HG02798 (cell line): Measurements from ENCODE around the gene GSE1.

Experiments used
- ATAC-seq: cut with Tn5 transposase; IDR thresholded peaks from one replicate; pipeline ENCODE4 v1.9.1; 2021; ENCODE audit warnings: mild to moderate bottlenecking; ENCODE audit not compliant: unreplicated experiment, poor library complexity

Gene GSE1

GRCh38 chr16:85641776-85642176 is 28.7 kb downstream of the GSE1 start:
- ATAC-seq = no peak

DNA sequence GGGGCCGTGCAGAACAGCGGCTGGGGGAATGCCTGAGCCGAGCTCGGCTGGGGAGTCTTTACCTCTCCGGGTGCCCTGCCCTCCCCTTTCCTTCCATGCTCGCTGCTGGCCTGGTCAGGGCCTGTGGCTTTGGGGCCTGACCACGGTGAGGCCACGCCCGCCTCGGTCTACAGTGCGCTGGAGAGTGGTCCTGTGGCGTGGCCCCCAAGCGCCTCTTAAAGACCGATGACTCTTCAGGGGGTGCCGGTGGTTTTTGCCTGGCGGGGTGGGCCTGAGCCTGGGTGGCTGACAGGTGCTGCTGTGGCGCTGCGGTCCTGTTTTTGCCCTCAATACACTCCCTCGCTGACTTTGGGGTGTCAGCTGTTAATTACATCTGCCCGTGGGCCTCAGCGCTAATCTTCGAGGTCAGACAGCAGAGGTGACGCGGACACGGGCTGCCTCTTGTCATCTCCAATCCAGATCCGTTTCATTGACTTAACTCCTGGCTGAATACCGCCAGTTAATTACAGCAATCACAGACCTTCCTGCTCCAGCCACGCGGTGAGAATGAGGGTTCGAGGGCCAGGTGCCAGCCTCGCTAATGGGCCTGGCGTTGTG is 29.7 kb downstream of the GSE1 start:
- no peak for ATAC-seq

- ATAC-seq = no peak
Observed at GRCh38 chr16:85643631-85644030, 30.5 kb downstream of the GSE1 start.

GRCh38 chr16:85644093-85644712 is 31.1 kb downstream of the GSE1 start:
- no peak for ATAC-seq

GRCh38 chr16:85645021-85645589 is 32.0 kb downstream of the GSE1 start:
- no peak for ATAC-seq

DNA sequence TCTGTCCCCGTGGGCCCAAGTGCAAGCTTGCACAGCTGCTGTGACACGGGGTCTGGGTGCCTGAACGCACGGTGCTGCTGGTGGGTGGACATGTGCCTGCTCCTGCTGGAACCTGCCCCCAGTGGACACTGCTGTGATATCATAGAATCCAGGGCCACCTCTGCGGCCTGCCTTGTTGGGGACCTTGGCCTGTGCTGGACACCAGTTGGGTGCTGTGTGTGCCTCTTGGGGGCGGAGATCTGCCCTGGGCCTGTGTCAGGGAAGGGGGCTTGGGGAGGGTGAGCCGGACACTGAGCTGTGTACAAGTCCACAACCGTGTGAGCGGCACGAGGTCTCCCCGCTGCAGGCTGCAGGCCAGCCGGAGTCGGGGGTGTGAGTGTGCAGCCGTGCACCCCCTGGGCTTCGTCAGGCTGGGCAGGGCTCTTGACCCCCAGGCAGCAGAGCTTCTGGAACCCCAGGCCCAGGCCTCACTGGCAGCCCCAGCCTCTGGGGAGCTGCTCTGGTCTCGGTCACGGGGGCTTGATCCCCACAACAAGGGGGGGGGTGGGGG is 33.3 kb downstream of the GSE1 start:
- no peak for ATAC-seq

GRCh38 chr16:85646976-85647375 is 33.9 kb downstream of the GSE1 start:
- ATAC-seq = no peak

GRCh38 chr16:85648070-85648714 is 35.1 kb downstream of the GSE1 start:
- ATAC-seq = no peak

DNA sequence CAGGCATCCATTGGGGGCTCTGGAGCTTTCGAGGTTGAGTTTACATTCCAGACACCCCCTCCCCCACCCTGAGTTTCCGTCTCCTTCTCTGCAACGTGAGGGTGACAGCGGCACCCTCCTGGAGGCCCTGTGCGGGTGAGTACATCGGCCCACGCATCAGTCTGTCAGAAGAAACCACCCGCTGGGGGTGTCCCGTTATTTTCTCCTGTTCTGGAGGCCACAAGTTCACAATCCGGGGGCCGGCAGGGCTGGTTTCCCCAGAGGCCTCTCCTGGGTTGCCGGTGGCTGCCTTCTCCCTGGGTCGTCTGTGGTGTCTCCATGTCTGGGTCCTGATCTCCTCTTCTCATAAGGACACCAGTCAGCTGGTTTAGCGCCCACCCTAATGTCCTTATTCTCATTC is 35.7 kb downstream of the GSE1 start:
- no peak for ATAC-seq

DNA sequence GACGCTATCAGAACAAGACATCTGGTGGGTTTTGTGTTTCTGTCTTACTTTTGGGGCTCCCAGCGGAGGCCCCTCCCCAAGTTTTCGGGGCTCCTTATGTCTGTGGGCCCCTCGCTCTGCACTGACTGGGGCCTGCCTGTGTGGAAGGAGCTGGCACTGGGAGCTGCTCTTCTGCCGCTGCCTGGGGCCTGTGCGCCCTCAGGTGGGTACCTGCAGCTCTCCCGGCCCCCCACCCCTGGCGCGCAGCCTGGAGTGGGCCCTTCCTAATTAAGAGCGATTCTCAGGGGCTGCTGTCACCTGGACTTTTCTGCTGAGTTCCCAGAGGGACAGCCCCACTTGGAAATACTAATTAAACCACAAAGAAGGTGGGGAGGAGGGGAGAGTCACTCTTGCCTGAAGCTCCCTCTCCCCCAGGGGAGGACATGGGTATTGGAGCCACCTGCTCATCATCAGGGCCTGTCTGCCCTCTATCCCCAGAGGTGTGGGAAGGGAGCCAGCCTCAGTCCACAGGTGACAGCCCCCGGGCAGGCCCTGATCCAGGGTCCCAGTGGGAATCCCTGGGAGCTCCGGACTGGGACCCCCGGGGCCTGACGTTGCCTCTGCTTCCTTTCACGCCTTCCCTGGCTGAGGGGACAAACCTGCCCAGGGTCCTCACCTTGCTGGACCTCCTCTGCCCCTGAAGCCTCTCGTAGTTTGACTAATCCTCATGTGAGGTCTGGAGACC is 36.5 kb downstream of the GSE1 start:
- ATAC-seq = no peak

DNA sequence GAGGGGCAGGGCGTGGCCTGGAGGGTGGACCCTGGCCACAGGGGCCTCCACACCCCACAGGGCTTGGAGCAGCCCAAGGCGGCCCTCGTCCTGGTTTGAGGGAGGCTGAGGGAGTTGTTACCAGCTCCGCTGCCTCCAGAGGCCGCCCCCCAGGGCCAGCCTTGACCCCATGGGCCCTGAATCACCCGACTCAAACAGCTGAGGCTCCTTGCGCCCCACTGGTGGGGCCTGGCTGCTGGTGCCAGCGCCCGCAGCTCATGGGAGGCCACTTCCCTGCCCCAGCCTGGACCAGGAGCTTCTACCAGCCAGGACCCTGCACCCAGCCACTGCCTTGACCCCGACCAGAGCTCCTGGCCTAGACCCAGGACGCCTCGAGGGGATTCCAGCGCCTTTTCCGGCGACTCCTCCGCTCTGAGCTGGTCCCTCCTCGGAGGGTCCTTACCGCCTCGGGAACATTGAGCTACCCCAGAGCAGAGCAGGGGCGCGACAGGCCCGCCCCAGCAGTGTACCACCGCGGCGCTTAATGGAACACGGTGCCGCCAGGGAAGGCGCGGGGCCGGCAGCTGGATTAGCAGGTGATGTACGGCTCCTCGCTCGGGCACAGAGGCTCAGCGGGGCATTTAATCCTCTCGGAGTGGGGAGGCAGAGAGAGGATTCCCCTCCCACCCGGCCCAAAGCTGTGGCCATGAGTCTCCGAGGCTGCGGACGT is 37.2 kb downstream of the GSE1 start:
- ATAC-seq = no peak

- ATAC-seq = no peak
Observed at GRCh38 chr16:85650844-85651628, 37.9 kb downstream of the GSE1 start.

DNA sequence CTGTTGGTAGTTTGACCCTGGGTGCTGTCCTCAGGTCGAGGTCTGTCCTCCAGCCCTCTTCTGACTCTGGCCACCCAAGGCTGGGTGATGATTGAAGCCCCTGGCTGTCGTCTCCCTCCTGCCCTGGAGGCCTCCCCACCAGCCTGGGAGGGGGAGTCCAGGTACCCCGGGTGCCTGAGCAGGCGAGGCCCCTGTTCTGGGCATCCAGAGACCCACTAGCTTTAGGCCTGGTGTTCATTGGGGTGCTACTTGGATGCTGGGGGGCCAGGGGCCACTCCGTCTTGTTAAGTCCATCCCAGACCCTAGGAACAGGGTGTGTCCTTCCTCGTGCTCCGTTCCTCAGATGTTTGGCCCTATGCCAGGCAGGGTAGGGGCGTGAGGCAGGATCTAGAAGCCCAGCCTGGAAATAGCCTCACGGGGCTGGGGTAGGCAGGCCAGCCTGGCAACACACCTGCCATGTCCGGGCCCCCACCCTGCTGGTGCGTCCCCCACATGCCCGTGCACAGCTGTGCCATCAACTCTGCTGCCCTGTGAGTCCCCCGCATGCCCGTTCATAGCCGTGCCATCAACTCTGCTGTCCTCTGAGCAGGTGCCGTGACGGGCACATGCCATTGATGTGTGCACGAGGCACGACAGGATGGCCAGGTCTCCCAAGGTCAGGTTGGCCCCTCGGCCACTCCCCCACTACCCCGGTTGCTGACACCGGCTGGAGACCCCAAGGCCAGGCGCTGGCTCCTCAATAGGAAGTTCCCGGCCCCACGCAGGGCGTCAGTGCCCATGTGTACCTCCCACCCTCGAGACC is 38.7 kb downstream of the GSE1 start:
- no peak for ATAC-seq

GRCh38 chr16:85652431-85653221 is 39.5 kb downstream of the GSE1 start:
- ATAC-seq = no peak

DNA sequence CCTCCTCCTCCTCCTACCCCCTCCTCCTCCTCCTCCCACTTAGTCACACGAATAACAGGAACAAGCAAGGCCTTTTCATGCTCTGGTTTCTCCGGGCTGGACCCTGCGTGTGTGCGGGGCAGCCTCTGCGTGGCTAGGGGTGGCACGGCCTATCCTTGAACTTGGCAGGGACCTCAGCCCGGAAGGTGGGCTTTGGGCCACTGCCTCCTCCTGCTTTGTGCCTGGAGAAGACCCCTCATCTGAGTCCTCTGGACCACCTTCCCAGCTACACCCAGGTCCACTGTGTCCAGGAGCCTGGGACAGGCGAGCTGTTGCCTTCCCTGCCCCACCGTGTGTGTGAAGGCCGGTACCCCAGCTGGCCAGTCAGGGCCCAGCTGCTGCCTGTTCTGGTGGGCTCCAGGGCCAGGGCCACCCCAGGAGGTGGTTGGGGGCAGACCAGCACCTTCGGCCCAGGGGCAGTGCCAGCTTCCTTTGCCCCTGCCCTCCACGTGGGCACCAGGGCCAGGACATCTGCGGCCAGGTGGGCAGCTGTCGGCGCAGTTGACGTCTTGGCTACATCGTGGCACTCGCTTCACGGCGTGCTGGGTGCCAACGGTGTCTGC is 40.3 kb downstream of the GSE1 start:
- no peak for ATAC-seq

GRCh38 chr16:85654251-85655095 is 41.4 kb downstream of the GSE1 start:
- ATAC-seq = no peak
